ENCODE data around the gene GTF3C5.

DNA sequence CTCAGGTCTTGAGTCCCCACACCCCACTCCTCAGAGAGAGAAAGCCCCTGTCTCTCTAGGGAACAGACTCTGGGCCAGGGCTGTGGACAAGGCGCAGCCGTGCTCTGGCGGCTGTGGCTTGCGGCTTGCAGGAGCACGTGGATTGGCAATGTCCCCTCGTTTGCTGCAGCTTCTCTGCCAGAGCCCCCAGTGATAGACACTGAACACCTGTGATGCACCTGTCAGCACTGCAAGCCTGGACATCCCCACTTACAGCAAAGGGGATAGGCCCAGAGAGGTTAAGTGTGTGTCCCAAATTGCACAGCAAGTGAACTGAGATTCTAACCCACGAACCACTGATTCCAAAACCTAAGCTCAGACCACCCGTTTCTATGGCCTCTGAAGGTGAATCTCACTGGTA is 45.3 kb upstream of the GTF3C5 start:
- TF ChIP-seq, protein P1, sequence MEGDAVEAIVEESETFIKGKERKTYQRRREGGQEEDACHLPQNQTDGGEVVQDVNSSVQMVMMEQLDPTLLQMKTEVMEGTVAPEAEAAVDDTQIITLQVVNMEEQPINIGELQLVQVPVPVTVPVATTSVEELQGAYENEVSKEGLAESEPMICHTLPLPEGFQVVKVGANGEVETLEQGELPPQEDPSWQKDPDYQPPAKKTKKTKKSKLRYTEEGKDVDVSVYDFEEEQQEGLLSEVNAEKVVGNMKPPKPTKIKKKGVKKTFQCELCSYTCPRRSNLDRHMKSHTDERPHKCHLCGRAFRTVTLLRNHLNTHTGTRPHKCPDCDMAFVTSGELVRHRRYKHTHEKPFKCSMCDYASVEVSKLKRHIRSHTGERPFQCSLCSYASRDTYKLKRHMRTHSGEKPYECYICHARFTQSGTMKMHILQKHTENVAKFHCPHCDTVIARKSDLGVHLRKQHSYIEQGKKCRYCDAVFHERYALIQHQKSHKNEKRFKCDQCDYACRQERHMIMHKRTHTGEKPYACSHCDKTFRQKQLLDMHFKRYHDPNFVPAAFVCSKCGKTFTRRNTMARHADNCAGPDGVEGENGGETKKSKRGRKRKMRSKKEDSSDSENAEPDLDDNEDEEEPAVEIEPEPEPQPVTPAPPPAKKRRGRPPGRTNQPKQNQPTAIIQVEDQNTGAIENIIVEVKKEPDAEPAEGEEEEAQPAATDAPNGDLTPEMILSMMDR (IDR thresholded peaks at IDR 0.05), result no peak
- no peak for TF ChIP-seq POLR2A (IDR thresholded peaks at IDR 0.05)
- TF ChIP-seq POLR2AphosphoS5 (IDR thresholded peaks at IDR 0.05), result no peak
